ENCODE data around the gene GPR161. TPM values are rescaled to one million over a fixed set of nuclear protein-coding genes. Genes with fewer than 3 reads are reported as not detected.

The GPR161 gene
- total and polyA plus RNA-seq, 9 donors = 7.4 to 23.4 (median 16.1) TPM

DNA sequence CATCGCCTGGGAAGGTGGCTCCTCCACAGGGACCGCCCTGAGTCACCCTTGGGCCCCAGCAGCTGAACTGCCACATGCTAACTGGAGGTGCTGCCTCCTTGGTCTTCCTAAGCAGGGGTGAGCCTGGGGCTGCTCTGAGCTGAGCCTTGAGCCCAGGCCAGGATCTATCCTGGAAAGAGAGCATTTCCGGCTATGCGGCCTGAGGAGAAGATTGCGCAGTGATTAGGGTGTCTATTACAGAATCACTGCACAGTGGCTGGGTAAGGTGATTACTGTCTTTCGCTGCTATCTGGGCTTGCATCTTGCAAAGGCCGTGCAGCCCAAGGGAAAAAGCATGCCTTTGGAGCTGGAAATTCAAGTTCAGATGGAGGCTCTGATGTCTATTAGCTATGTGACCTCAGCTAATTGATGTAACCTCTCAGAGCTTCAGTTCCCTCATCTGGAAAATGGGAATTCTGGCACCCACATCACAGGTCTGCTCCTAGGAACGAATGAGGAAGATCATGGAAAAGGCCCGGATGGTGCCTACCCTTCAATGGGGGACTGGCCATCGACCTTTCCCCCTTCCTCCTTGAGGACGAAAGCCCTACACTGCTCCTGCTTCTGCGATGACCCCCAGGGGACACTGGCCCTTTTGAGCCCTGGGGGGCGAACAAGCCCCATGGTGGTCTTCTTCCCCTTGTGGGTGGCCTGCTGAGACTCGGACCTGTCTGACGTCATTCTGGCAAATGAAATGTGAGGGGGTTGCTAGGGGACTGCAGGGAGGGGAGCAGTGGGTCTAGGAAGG lies 38.0 kb downstream of the GPR161 start:
- H3K4me3 ChIP-seq = no peak overlapping the region
- 90 to 92% (median 91%) methylated on average over 15 of the region's 15 CpGs for WGBS, 3 donors
- no peak overlapping the region for H3K27ac ChIP-seq
- H3K36me3 ChIP-seq = no peaks in the 10 kb centered on the region
- TF ChIP-seq, protein P1, sequence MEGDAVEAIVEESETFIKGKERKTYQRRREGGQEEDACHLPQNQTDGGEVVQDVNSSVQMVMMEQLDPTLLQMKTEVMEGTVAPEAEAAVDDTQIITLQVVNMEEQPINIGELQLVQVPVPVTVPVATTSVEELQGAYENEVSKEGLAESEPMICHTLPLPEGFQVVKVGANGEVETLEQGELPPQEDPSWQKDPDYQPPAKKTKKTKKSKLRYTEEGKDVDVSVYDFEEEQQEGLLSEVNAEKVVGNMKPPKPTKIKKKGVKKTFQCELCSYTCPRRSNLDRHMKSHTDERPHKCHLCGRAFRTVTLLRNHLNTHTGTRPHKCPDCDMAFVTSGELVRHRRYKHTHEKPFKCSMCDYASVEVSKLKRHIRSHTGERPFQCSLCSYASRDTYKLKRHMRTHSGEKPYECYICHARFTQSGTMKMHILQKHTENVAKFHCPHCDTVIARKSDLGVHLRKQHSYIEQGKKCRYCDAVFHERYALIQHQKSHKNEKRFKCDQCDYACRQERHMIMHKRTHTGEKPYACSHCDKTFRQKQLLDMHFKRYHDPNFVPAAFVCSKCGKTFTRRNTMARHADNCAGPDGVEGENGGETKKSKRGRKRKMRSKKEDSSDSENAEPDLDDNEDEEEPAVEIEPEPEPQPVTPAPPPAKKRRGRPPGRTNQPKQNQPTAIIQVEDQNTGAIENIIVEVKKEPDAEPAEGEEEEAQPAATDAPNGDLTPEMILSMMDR (IDR thresholded peaks at IDR 0.05) = no peak
- TF ChIP-seq POLR2A (IDR thresholded peaks at IDR 0.05) (no peak), EP300 (IDR thresholded peaks at IDR 0.05) (no peak)
- DNase-seq = no peak
- intact Hi-C loops (cut with DNase I) = no loop called here
- H3K4me1 ChIP-seq (ENCODE audit: insufficient read depth) = no peaks in the 10 kb centered on the region
- no peaks in the 10 kb centered on the region for H3K27me3 ChIP-seq
- no peaks in the 10 kb centered on the region for H3K9me3 ChIP-seq

DNA sequence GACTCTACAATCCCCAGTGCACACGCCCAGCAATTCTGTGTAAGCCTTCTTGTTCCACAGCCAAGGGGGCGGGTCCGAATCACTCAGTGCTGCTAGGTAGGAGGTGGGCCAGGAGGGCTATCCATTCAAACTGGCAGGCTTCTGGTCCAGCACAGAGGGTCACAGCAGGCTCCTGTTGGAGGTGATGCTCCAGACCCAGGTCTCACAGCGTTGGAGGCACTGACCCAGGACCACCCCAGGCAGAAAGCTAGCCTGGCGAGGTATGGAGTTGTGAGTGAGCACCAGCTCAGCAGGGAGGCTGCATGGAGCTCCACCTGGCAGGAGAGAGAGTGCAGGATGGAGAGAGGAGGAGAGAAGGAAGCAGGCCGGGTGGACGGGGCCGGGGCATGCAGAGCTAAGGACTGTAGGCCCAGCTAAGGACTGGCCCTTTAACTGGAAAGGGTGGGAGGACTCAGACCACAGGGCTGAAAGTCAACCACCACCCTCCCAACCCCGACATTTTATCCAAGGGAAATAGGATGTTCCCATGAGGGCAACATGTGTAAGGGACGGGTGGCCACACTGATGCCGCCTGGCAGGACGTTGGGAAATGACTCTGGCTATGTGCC lies 38.7 kb downstream of the GPR161 start:
- TF ChIP-seq EP300 (IDR thresholded peaks at IDR 0.05) (no peak), POLR2A (IDR thresholded peaks at IDR 0.05) (no peak)
- TF ChIP-seq, protein P1 (IDR thresholded peaks at IDR 0.05) = no peak
- no peak for DNase-seq
- Histone ChIP-seq H3K27ac (no peak overlapping the region), H3K4me3 (no peak overlapping the region), H3K27me3 (no peaks in the 10 kb centered on the region), H3K9me3 (no peaks in the 10 kb centered on the region), H3K4me1 (ENCODE audit: insufficient read depth) (no peaks in the 10 kb centered on the region), H3K36me3 (no peaks in the 10 kb centered on the region)
- 89 to 92% (median 91%) methylated on average over 12 of the region's 12 CpGs for WGBS, 3 donors
- intact Hi-C loops (cut with DNase I) = no loop called here

DNA sequence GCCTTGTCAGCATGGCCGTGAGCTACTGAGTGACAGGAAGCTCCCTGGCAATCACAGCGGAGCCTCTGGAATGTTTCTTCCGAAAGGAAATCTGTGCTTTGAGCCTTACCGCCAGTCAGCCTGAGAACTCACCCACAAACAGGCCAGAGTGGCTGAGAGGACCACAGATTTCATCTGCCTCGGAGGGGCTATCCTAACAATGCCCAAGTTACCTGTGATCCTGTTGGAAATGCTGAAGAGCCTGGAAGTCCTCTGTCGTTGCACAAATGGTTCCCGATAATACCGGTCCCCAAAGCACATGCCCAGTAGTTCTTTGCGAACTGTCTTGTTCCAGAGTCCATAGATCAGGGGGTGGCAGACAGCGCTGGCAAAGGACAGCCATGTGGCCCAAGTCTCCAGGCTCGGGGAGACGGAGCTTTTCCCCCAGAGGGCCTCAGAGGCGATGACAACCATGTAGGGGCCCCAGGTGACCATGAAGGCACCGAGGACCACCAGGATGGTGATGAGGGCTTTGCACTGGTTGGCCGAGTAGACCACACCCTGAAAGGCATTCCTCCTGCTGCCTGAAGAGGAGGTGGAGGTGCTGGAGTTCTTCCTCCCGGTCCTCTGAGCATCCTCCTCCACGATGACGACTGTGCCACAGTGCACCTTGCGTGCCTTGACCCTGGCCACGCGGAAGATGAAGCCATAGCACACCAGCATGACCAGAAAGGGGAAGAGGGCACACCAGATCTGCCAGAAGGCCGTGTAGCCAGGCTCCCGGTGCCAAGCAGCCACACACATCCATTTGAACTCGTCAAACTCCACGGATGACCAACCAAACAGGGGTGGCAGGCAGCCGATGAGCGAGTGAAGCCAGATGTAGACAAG lies 40.2 kb downstream of the GPR161 start:
- H3K4me3 ChIP-seq = no peak overlapping the region
- H3K4me1 ChIP-seq (ENCODE audit: insufficient read depth) = peaks cover 8% of the 10 kb centered on the region
- TF ChIP-seq EP300 (IDR thresholded peaks at IDR 0.05) (no peak), POLR2A (IDR thresholded peaks at IDR 0.05) (no peak)
- TF ChIP-seq, protein P1 (IDR thresholded peaks at IDR 0.05) = no peak
- H3K36me3 ChIP-seq = no peaks in the 10 kb centered on the region
- DNase-seq = no peak
- no peaks in the 10 kb centered on the region for H3K27me3 ChIP-seq
- WGBS, 3 donors = 94 to 96% (median 94%) methylated on average over 27 of the region's 27 CpGs
- H3K9me3 ChIP-seq = no peaks in the 10 kb centered on the region
- intact Hi-C loops (cut with DNase I) = no loop called here
- no peak overlapping the region for H3K27ac ChIP-seq

DNA sequence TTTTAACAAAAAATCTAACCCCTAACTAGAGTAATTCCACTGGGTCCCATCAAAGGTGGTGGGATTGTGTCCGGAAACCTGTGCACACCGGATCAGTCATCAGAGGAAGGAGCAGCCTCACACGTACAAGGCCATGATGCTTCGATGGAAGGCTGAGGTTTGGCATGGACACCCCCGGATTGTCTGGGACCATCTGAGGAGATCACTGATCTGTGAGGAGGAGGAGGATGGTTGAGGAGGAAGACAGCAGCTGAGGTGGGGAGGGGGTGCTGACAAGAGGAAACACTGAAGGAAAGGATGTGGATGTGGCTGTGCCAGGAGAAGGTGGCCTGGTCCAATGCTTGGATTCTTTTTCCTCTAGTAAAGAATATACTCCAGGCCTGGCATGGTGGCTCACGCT lies 41.3 kb downstream of the GPR161 start:
- TF ChIP-seq POLR2A (IDR thresholded peaks at IDR 0.05) (no peak), EP300 (IDR thresholded peaks at IDR 0.05) (no peak)
- TF ChIP-seq, protein P1 (IDR thresholded peaks at IDR 0.05) = no peak
- H3K27ac ChIP-seq = no peak overlapping the region
- WGBS, 3 donors = 93 to 97% (median 96%) methylated on average over 6 of the region's 6 CpGs
- H3K4me3 ChIP-seq = no peak overlapping the region
- no peaks in the 10 kb centered on the region for H3K9me3 ChIP-seq
- H3K4me1 ChIP-seq (ENCODE audit: insufficient read depth) = peaks cover 11% of the 10 kb centered on the region
- DNase-seq = no peak
- no peaks in the 10 kb centered on the region for H3K36me3 ChIP-seq
- H3K27me3 ChIP-seq = no peaks in the 10 kb centered on the region
- intact Hi-C loops (cut with DNase I) = no loop called here
